ENCODE data around the gene OXCT2. TPM values are rescaled to one million over a fixed set of nuclear protein-coding genes. Genes with fewer than 3 reads are reported as not detected.
"Not testable (repeated sequence)": the region's sequence is repeated elsewhere in the genome, so short reads cannot be mapped to it uniquely, and the experiment has no call there.

The OXCT2 gene
- total RNA-seq, result 0.66 and 0.68 TPM in 2 replicates

DNA sequence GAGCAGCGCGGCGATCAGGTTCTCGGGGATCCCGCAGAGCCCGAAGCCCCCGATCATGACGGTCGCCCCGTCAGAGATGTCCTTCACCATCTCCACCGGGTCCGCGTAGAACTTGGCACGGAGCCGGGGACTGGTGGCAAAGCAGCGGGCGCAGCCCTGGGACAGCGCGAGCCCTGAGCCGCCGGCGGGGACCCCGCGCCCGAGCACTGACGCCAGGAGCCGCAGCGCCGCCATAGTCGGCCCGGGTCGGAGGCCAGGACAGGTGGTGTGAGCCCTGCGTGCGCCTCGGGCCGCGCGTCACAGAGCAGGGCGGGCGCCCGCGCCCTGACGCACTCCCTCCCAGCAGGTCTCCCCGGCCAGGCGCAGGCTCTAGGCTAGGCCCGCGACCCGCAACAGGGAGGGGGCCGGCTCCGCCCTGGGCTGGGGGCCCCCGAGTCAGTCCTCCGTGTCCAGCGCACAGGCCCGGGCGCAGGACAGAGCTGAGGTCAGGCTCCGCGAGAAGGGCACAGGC lies at the start of gene OXCT2:
Gene OXCT2 (minus strand): TSS at position 327 of the 511 bp plus-strand sequence. CDS start 93 bp downstream, at position 234.
- intact Hi-C loops (cut with micrococcal nuclease), result not testable (repeated sequence)

DNA sequence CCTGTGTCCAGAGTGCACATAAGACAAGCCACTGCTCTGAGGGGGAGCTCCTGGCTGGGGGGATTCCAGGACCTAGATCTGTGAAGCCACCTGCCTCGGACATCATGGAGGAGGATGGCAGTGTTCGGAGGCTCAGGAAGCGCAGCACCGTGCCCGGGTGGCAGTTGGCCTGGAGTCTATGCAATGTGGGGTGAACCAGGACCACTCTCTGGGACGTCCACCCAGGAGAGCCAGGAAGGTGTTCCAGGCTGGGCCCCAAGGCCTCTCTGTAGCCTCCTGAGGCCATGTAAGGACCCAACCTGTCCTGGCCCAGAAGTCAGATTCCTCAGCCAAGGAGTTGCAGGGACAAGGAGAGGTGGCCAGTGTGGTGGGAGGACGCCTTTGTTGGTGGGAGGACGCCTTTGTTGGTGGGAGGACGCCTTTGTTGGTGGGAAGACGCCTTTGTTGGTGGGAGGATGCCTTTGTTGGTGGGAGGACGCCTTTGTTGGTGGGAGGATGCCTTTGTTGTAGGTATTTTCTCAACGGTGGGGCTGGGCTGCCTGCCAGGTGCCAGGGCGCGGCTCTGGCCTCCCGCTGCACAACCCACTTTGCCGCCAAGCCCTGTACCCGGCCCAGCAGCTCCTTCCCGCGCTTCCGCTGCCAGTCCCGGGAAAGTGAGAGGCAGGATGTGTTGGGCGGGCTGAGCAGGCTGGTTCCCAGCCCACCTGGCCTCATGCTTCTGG lies 48.1 kb upstream of the OXCT2 start:
- intact Hi-C loops (cut with micrococcal nuclease), result loop anchor here (5.0 kb wide), 1 partner anchor 138 kb away; the partner anchor contains the start of gene MFSD2A

DNA sequence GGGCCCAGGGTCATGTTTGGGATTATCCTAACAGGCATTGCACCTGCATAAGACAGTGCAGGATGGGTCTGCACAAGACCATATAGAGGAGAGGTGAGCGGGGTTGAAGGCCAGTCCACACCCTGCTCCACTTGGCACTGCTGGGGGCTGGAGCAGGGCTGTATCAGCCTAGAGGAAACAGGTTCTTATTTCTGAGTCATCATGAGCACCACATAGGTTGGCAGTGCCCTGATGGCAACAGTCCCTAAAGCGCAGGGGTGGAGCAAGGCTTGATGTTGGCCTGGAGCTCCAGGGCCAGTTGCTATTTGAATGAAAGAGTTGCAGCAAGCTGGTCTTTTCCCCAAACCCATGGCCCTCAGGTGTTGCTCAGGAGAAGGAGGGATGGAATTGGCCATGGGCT lies 47.3 kb upstream of the OXCT2 start:
- intact Hi-C loops (cut with micrococcal nuclease), result loop anchor here (5.0 kb wide), 1 partner anchor 139 kb away; the partner anchor contains the start of gene MFSD2A

DNA sequence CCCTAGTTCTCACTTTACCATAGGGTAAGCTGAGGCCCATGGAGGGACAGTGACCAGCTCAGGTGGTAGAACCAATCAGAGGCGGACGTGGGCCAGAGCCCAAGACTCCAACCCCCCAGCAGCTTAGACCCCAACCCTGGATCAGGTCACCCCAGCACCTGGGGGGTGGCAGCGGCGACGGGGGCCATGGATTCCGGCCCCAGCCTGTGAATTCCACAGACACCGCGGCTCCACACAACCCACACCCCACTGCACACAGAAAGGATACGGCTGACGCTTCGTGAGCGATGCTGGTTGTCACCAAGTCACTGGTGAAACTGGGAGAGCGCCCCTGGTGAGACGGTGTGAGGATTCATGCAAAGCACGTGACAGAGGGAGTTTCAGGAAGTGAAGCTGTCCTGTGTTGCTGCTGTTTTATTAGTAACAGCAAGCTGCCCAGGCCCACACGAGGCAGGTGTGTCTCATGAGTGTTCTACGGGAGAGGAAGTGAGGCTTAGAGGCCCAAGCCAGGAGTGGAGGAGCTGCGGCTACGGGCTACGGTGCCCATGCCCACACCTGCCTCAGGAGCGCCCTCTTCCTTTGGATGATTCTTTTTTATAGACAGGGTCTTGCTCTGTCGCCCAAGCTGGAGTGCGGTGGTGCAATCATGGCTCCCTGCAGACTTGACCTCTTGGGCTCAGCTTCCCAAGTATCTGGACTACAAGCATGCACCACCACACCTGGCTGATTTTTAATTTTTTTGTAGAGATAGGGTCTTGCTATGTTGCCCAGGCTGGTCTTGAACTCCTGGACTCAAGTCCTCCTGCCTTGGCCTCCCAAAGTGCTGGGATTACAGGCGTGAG lies 46.2 kb upstream of the OXCT2 start:
- intact Hi-C loops (cut with micrococcal nuclease), result loop anchor here (2.0 to 5.0 kb wide), 2 partner anchors 140 to 215 kb away; partner anchors contain the start of gene MFSD2A

DNA sequence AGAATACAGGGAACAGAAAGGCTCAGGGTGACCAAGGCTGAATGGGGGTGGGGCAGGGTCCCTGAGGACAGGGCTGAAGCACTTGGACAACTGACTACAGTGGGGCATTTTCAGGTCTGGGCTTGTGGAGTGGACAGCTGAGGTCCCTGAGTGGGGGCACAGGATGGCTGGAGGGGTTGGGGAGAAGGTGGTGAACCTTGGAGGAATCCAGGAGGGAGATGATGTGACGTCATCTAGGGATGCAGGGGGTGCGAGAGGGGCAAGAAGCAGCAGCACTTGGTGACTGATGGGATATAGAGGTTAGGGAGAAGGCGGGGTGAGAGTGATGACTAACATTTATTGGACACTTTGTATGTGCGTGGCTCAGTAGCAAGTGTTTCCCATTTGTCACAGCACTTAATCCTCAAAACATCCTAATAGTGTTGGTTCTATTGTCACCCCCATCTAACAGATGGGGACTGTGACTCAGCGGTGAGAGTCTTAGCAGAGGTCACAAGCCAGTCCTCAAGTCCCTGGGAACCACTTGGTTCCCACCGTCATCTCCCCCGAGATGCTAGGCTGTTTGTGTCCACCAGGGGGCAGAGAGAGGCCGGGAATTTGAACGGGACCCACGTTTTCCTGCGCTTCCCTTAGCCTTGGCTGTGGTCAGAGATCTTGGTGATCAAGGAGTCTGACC lies 45.4 kb upstream of the OXCT2 start:
- intact Hi-C loops (cut with micrococcal nuclease), result loop anchor here (1.0 to 5.0 kb wide), 4 partner anchors 86 to 216 kb away; partner anchors contain the start of gene MFSD2A

DNA sequence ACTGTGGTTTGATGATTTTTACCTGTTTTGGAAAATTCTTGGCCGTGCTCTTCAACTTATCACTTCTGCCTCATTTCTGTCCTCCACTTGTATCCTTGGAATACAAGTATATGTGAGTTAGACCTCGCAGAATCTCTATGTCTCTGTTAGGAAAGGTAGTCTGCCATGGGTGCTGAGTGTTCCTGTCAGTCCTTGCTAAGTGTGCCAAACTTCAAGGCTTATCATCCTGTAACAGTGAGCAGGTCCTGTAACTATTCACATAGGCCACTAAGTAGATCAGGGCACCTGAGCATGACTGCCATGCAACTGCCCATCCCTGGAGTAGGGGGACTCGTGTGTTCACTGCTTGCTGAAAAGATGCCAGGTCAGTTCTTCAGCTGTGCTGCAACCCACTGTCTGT lies 41.8 kb upstream of the OXCT2 start:
- intact Hi-C loops (cut with micrococcal nuclease), result no loop called here

DNA sequence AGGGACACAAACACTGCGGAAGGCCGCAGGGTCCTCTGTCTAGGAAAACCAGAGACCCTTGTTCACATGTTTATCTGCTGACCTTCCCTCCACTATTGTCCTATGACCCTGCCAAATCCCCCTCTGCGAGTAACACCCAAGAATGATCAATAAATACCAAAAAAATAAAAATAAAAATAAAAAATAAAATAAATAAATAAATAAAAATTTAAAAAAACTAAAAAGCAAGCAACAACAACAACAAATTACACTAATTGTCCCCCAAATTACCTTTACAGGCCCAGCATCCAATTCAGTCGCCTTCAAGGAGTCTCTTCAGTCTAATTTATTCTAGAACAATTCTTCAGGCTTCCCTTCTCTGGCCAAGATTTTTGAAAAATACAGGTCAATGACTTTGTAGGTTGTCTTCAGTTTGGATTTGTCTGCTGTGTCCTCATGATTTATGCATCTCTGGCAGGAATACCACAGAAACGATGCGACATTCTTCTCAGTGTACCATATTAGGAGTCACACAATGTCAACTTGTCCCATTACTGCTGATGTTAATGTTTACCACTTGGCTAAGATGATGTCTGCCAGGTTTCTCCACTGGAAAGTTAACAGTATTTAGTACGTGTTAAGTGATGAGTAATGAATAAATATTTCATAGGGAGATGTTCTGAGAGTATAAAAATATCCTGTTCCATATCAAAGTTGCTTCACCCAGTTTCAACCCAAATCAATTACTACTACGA lies 37.8 kb upstream of the OXCT2 start:
- intact Hi-C loops (cut with micrococcal nuclease), result no loop called here

DNA sequence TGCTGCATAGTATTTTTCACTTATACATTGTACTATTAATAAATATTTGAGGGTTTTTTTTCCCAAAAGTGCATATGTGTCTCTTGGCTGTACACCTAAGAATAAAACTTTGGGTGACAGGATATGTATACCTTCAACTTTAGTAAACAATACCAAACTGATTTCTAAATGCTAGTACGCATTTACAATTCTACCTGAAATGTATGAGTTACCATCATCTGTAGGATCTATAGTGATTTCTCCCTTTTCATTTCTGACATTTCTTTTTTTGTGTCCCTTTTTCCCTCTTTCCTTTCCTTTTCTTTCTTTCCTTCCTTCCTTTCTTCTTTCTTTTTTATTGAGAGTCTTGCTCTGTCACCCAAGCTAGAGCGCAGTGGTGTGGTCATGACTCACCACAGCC lies 34.2 kb upstream of the OXCT2 start:
- intact Hi-C loops (cut with micrococcal nuclease), result no loop called here

DNA sequence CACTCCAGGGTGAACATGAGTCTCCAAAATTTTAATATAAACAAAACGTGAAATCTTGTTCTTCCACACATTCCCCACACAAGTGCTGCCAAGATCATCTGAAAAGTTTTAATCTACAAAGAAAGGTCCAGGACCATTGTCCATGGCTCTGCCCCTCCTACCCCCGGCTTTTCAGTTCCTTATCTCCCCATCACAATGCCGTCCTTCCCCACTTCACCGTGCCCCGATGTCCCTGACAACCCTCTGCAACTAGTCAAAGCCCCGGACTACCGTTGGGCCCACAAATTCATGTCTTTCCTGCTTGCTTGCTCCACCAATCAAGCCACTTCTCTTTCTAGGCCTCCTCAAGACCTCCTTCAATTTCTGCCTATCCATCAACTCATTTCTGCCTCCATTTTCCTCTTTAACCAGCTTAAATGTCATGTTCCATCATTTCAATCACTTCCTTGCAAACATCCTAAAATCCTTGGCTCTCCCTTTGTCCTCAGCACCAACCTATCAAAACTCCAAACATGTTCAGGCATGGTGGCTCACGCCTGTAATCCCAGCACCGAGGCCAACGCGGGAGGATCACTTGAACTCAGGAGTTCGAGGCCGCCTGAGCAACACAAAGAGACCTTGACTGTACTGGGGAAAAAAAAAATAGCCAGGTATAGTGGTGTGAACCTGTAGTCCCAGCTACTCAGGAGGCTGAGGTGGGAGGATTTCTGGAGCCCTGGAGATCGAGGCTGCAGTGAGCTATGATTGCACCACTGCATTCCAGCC lies 31.5 kb upstream of the OXCT2 start:
- intact Hi-C loops (cut with micrococcal nuclease), result no loop called here

DNA sequence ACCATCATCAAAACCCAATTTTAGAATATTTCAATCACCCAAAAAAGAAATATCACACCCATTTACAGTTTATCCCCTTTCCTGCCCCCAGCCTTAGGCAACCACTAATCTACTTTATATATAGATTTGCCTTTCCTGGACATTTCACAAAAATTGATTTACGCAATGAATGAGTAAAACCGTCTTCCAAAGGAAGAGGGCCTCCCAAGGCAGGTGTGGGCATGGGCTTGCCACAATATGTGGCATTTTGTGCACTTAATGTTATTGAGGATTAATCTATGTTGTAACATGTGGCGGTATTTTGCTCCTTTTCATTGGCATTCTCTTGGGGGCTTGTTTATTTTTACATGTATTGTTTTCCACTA lies 29.3 kb upstream of the OXCT2 start:
- intact Hi-C loops (cut with micrococcal nuclease), result no loop called here

DNA sequence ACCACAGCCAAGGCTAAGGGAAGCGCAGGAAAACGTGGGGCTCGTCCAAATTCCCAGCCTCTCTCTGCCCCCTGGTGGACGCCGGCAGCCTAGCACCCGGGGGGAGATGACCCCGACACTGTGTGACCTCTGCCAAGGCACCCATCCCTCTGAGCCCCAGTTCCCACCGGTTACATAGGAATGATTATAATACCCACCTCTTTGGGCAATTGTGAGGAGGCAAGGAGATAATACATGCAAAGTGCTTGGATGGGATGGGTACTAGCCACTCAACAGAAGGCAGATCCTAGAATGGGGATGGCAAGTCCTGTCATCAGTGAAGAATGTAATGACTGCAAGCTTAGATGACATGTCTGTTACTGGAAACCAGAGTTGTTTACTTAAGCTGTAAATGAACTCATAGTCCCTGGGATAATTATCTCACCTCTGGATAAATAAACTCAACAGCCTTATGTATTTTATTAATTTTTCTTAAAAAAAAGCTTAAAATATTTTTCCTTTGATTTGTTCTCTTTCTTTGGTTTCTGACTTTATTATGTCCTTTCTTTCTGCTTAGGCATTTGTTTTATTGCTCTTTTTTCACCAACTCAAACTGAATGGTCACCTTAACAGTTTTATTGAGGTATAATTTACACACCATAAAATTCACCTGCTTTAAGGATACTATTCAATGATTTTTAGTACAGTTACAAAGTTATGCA lies 28.8 kb upstream of the OXCT2 start:
- intact Hi-C loops (cut with micrococcal nuclease), result loop anchor here (1.0 to 10.0 kb wide), 2 partner anchors 11 to 195 kb away; no protein-coding TSS in a partner anchor

DNA sequence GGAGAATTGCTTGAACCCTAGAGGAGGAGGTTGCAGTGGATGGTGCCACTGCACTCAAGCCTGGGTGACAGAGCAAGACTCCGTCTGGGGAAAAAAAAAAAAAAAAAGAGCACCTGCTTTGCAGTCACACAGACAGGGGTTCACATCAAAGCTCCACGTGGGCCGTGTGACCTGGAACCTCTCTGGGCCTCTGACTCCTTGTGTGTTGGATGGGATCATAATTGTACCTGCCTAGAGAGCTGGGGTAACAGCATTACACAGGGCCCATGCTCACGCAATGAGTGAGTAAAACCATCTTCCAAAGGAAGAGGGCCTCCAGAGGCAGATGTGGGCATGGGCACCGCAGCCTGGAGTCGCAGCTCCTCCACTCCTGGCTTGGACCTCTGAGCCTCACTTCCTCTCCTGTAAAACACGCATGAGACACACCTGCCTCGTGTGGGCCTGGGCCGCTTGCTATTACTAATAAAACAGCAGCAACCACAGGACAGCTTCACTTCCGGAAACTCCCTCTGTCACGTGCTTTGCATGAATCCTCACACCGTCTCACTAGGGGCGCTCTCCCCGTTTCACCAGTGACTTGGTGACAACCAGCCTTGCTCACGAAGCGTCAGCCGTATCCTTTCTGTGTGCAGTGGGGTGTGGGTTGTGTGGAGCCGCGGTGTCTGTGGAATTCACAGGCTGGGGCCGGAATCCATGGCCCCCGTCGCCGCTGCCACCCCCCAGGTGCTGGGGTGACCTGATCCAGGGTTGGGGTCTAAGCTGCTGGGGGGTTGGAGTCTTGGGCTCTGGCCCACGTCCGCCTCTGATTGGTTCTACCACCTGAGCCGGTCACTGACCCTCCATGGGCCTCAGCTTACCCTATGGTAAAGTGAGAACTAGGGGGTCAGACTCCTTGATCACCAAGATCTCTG lies 28.0 kb upstream of the OXCT2 start:
- intact Hi-C loops (cut with micrococcal nuclease), result loop anchor here (1.0 to 10.0 kb wide), 2 partner anchors 10 to 194 kb away; no protein-coding TSS in a partner anchor

DNA sequence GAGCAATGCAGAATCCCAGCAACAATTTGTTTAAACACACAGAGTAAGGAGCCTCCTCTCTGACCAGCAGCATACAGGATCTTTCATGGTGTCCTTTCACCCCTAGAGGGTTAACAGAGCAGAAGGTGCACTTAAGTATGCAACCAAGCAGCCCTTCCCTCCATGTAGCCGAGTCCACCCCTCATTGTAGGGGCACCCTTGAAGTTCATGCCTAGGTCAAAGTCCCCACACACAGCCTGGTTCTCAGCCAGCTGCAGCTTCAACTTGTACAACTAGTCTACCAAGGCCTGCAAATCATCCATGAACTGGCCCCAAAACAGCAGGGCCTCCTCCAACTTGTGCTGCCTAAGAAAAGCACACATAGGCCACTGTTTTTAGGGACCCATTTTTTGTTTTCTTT lies 24.5 kb upstream of the OXCT2 start:
- intact Hi-C loops (cut with micrococcal nuclease), result loop anchor here (10.0 kb wide), 1 partner anchor 191 kb away; no protein-coding TSS in a partner anchor

DNA sequence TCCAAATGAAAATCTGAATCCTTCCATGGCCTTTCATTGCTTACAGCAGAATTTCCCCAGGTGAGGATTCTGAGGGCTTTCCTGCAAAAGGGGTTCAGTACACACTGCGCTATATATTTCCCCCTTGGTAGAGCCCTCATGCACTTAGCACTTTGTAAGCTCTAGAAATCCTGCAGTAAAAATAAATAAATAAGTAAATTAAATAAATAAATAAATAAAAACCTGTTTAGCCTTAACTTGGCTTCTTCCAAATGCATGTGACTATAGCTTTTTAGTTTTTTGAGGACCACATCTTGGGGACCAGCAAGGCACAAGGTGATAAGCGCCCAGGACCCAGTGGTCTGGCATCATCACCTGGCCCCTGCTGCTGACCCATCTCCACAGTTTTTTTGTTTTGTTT lies 20.7 kb upstream of the OXCT2 start:
- intact Hi-C loops (cut with micrococcal nuclease), result loop anchor here (10.0 kb wide), 1 partner anchor 187 kb away; no protein-coding TSS in a partner anchor

DNA sequence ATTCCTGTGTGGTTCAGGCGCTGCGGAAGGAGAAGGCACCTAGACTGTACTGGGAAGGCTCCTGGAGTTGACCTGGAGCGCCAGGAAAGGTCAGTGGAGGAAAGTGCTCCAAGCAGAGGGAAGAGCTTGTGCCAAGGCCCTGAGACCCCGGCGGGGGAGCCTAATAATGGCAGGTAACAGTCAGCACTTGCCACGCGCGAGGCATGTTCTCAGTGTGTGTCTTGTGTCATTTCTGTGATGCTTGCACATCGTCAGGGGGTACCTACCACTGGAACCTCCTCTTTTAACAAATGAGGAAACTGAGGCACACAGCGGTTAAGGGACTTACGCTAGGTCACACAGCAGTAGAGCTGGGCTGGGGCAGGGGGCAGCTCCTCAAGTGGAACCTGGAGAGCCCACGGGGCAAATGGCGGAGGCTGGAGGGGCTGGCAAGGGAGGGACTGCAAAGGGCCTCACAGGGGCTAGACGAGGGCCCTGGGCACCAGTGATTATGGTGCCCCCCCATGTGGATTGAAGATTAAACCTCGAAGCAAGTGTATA lies 18.5 kb upstream of the OXCT2 start:
- intact Hi-C loops (cut with micrococcal nuclease), result loop anchor here (1.0 to 10.0 kb wide), 3 partner anchors 10 to 185 kb away; partner anchors contain the start of gene PPIE

DNA sequence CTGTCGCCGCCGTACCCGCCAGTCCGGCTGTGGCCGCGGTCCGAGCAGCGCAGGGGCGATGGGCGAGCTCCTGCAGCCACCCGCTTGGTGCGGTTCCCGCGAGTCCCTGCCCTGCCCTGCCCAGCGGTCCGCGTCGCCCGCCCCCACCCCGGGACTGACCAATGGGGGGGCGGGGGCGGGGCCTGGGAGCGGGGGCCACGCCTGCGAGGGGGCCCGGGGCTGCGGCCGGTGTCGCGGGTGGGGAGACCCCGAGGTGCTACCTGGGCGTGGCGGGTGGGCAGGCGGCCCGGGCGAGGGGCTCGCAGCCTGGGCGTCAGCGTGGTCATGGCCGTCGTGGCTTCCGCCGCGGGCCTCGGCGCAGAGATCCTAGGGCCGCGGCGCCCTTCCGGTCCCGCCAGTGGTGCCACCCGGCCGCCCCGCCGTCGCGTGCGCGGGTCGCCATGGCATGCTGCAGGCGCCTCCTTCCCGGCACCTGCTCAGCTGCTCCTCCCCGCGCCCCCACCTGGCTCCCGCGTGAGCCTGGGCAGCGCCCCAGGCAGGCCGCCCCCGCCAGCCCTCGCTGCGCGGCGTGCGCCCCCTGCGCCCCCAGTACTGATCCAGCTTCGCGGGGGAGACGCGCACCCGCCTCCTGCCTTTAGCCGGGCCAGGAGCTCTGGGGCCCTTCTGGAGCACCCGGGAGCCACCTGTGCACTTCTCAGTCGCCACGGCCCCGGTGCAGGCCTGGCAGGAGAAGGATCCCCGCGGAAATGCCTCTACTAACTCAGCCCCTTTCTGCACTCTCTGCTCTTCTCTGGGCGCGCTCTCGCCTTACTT lies 17.8 kb upstream of the OXCT2 start, which contains the start of gene BMP8B:
Gene BMP8B (minus strand): TSS at position 108 of the 813 bp plus-strand sequence. CDS start 380 bp downstream, outside the sequence.
- intact Hi-C loops (cut with micrococcal nuclease), result loop anchor here (1.0 to 5.0 kb wide), 2 partner anchors 10 to 52 kb away; partner anchors contain the start of gene PPIE

DNA sequence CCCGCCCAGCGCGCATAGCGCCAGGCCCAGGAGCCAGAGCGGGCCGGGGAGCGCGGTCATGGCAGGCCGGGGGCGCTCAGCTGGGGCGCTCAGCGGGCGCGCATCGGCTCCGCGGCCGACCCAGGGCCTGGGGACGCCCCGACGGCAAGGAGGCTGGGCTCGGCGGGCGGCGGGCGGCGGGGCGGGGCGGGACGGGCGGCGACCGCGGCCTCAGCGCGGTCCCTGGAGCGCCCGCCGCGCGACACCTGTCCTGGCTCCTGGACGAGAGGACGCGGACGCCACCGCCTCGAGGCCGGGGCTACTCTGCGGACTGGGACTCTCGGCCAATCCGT lies 17.2 kb upstream of the OXCT2 start:
- intact Hi-C loops (cut with micrococcal nuclease), result loop anchor here (5.0 kb wide), 1 partner anchor 51 kb away; the partner anchor contains the start of gene PPIE

Measured in T-helper 2 cell treated with Interferon-gamma antibody and Interleukin-4, amounts not matched to agents 100 ng/mL and 5 ng/mL, for 36 hours (primary cell).